Lower leg skin (tissue), 3 donors: ENCODE data around the gene IPP.

Experiments used
- CTCF ChIP-seq, 3 donors: fragments of 450-650 bp; IDR thresholded peaks; one replicate each; pipeline ENCODE4 v1.5.1; 2016; ENCODE audit warnings: antibody characterized with exemption in 3 of 3, mild to moderate bottlenecking in 3 of 3, moderate library complexity in 2 of 3
- POLR2A ChIP-seq, 2 donors: fragments of 450-650 bp; IDR thresholded peaks; one replicate each; pipeline ENCODE4 v1.6.1; 2016 to 2017; ENCODE audit warnings: antibody characterized with exemption in 2 of 2, mild to moderate bottlenecking in 1 of 2, moderate library complexity in 1 of 2

DNA sequence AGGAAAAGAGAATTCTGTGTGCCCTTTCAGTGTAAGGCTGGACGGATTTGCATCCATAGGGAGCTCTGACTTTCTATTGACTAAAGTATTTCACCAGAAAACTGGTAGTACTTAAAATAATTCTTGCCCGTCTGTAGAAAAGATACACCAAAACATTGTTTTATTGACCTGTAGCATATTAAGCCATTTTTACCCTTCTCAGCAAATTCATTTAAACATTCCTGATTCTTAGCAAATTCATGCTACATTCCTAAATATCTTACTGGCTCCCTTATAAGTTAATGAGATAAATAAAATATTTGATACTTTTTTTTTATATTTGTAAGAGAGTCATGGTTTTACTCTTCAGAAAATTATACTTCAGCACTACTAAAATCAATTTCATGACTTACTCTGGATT, 1.6 kb upstream of the IPP start:
- no peak for TF ChIP-seq CTCF (IDR thresholded peaks at IDR 0.05)
- no peak for TF ChIP-seq POLR2A (IDR thresholded peaks at IDR 0.05)
